Gastrocnemius medialis (tissue), 4 donors: Measurements from ENCODE around the gene MSH3.

ENCODE experiments used
- POLR2A ChIP-seq, 2 donors: fragments of 450-650 bp; IDR thresholded peaks; one replicate each; pipeline ENCODE4 v1.6.1; 2017; ENCODE audit warnings: antibody characterized with exemption in 2 of 2, mild to moderate bottlenecking in 2 of 2, moderate library complexity in 2 of 2
- TF ChIP-seq, protein P1 (sequence below), 5 experiments: fragments of 450-650 bp in 3 of 5; fragments of 200-600 bp in 2 of 5; sonication (generic) in 2 of 5; IDR thresholded peaks in 4 of 5; conservative IDR thresholded peaks in 1 of 5; 1 replicate in 4 of 5; 2 replicates in 1 of 5; pipeline ENCODE4 v1.5.1; 2016 to 2019; ENCODE audit warnings: antibody characterized with exemption in 5 of 5, mild to moderate bottlenecking in 3 of 5, moderate library complexity in 3 of 5

DNA sequence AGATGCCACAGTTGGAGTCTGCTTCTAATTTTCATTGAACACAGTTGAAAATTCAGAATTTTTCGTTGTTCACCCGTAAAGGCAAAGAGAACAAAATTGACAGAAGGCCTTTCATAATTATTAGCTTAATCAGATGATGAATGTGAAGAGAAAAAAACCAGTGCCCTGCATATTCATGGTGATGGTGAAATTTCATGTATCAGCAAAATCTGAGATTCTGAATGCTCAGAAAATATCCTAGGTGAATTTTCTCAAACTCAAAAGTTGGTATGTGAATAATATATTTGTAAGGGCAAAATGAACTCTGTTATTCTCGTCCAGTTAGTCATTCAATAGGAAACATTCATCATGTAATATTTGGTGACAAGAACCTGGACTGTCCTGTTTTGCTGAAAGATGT, 136.2 kb downstream of the MSH3 start:
- TF ChIP-seq, protein P1, sequence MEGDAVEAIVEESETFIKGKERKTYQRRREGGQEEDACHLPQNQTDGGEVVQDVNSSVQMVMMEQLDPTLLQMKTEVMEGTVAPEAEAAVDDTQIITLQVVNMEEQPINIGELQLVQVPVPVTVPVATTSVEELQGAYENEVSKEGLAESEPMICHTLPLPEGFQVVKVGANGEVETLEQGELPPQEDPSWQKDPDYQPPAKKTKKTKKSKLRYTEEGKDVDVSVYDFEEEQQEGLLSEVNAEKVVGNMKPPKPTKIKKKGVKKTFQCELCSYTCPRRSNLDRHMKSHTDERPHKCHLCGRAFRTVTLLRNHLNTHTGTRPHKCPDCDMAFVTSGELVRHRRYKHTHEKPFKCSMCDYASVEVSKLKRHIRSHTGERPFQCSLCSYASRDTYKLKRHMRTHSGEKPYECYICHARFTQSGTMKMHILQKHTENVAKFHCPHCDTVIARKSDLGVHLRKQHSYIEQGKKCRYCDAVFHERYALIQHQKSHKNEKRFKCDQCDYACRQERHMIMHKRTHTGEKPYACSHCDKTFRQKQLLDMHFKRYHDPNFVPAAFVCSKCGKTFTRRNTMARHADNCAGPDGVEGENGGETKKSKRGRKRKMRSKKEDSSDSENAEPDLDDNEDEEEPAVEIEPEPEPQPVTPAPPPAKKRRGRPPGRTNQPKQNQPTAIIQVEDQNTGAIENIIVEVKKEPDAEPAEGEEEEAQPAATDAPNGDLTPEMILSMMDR (IDR thresholded peaks at IDR 0.05 in 4 of 5, conservative IDR thresholded peaks at IDR 0.05 in 1 of 5) = no peak
- no peak for TF ChIP-seq POLR2A (IDR thresholded peaks at IDR 0.05)
